HG03558 (cell line): Measurements from ENCODE around the gene RPS6KA2.
"Not testable (repeated sequence)": the region's sequence is repeated elsewhere in the genome, so short reads cannot be mapped to it uniquely, and the experiment has no call there.

Source experiments
- ATAC-seq: cut with Tn5 transposase; IDR thresholded peaks from one replicate; pipeline ENCODE4 v1.9.1; 2021; ENCODE audit warnings: moderate number of reproducible peaks; ENCODE audit not compliant: unreplicated experiment; ENCODE audit errors: extremely low read depth

The RPS6KA2 gene

DNA sequence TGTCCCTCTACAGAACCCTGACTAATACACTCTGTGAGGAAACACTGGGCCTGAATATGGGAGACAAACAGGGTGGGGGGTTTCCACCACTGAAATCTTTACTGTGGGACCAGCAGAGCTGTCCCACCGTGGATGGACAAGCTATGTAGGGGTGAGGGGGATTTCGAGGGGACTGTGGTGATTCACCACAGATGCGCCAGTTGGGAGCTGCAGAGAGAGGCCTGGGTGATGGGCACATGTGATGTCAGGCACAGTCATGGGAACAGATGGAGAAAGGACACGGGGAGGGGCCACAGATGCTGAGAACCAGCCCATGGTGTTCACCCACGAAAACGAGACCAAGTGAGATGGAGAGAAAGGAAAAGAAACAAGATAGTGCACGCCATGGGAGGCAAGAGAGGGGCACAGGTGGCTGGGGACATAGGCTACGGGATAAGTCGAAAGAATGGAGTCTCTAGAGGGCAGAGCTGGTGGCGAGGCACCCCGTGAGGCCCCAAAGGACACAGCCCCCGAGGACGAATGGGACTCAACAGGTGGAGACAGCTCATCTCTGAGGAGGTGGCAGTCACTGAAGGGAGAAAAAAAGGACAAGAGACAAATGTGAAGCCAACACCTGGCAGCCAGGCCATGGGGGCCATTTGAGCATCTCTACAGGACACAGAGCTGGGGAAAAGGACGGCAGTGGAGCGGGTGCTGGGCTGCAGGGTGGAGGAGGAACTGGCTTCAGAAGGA, 30.1 kb downstream of the RPS6KA2 start:
- ATAC-seq = no peak

DNA sequence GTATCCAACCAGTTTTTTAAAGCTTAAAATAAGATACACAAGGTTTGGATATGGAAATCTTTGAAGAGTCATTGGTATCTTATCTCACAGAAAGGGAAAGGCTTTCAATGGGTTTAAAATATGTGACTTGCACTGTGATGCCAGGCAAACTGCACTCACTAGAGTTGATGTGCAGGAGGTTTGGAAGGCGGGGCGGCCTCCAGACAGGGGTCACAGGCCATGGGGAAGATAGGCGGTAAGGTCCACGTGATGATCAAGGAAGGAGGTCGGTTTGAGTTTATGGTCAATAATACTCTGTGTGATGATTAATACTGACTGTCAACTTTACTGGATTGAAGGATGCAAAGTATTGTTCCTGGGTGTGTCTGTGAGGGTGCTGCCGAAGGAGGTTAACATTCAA, 31.1 kb downstream of the RPS6KA2 start:
- ATAC-seq = no peak

DNA sequence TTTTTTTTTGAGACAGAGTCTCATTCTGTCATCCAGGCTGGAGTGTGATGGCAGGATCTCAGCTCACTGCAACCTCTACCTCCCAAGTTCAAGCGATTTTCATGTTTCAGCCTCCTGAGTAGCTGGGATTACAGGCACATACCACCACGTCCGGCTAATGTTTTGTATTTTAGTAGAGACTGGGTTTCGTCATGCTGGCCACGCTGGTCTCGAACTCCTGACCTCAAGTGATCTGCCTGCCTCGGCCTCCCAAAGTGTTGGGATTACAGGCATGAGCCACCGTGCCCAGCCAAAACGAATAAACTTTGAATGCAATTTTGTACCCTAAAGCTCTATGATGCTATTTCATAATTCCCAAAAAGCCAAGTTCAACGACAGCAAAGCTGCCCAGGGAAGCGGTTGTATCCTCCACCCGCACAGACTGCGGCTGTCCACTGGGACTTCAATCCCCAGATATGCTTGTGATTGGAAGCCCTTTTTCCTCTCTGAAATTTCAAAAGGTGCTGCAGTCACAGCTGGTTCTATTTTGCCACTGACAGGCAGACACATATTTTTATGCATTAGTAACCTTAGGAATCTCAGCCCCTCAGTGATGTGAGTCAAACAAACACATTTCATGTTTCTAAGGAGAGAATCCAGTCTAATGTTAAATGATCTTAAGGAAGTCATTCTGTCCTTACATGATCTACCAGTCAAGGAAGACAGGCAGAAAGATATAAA, 31.8 kb downstream of the RPS6KA2 start:
- ATAC-seq = no peak

DNA sequence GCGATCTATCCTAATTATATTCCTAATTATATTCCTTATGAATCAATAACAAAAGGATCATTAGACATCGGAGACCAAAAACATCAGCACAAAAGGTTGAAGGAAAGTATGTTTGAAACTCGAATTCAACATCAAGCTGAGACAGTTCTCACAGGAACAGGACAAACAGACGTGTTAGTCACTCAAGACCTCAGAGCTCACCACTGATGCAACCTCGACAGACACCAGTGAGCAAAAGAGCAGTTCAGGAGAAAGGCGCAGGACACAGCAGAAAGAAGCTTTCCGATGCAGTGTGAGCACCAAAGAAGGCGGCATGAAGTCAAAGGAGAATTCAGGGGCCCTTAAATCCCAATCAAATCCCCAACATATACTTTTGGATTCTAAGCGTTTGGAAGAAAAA, 34.2 kb downstream of the RPS6KA2 start:
- no peak for ATAC-seq

DNA sequence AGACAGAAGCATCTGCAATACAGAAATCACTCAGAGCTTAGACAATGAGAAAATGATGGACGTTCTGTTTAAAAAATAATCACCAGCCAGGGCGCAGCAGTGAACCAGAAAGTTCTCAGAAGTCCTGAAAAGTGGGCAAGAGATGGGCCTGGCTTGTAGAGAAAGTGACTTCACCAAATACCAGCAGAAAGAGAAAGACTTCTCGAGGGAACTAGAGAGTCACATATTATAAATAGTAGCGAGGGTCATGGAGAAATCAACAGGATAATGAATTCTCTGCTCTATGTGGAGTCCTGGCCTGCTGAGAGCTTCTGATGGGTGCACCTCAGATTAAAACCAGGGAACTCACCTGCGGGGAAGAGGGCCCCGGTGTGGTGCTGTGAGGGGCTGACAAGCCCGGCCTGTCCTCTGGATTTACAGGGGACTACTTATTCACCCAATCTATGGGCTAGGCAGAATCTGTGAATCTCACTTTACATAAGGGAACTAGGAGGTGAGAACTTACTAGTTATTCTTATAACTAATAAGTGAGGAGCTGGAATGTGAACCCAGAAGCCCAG, 35.0 kb downstream of the RPS6KA2 start:
- no peak for ATAC-seq

DNA sequence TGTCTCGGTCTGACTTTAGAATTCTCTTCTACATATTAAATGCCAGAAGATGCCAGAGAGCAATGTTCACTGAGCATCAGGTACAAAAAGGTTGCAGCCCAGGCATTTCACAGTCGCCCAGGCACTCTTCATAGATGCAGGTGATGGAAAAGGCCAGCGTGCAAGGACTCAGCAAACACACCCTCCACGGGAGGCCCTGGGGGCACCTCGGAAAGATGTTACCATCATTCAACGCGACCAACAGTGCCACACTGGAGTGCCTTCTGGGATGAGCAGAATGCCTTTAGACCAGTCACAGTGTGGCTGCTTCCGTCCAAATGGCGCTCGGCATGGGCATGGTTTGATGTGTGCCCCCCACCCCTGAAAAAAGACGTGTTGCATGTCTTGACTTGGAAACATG, 36.0 kb downstream of the RPS6KA2 start:
- no peak for ATAC-seq

DNA sequence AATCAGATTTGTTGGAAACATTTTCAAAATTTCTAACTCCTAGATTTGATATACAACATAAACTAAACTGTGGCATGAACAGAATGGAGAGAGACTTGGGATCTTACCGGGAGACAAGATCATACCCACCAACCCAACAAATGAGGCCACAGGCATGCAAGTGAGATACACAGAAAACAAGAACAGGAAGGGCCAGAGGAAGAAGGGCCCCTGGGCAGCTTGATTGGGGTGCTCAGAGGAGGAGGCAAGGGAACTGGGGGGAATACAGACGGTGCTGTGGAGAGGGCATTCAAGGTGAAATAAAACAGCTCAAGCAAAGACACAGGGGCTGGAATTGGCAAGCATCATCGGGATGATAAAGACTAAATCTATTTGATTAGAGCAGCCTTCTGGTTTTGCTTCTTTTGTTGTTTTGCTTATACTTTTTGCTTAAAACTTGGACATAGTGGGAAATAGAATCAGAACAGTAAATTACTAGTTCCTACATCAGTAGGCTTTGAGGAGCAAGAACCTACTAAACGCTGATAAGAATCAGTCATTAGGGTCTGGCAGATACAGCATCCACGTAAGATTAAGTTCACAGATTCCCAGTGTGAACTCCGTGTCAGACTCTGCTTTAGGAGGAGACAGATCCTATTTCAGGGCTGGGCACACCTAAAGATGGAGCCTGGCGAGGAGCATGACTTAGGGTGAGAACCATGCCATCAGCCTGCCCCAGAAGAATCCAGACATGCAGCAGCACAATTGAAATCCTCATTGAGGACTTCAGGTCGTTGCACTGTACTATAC, 37.1 kb downstream of the RPS6KA2 start:
- ATAC-seq = no peak

DNA sequence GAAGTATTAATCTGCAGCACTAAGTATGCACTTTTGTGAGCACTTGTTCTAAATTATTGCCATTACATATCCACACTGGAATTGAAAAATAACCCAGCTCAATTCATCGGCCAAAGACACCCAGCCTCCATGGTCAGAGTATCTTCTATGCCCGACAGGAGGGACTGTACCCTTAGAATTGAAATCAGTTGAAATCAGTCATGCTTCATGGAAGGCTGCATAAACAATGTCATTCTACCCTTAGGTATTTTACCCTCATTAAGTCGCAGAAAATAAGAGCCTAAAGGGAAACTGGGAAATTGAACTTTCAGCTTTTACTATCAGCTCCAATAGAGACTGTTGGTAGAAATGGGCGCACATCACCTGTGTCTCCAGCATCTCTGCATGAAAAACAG, 37.7 kb downstream of the RPS6KA2 start:
- no peak for ATAC-seq

DNA sequence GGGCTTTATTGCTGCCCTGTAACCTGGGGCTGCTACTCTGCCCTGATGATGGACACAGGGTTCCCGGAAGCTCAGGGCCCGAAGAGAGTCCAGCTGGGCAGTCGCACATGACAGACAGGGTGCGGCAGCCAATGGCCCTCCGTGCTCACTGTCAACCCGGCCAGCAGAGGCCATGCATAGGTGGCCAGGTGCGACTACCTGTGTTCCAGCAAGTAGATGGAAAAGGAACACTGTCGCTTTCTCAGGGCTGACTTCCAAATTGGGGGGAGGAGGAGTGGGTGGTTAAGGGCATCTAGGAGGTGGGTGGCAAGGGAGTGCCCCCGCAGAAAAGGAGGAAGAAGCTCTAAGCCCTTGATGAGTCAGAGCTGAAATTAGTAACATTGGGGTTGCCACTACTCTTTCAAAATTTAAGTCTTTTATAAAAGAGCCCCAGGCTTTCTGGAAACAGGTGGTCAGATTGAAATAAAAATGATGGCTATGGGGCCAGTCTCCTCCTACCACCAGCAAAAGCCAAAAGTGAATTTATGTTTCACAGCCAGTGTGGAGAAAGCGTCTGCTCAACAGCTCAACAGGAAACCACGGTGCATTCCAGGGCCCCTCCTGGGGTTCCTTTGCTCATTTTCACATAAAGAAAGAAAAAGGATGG, 38.2 kb downstream of the RPS6KA2 start:
- ATAC-seq = no peak

DNA sequence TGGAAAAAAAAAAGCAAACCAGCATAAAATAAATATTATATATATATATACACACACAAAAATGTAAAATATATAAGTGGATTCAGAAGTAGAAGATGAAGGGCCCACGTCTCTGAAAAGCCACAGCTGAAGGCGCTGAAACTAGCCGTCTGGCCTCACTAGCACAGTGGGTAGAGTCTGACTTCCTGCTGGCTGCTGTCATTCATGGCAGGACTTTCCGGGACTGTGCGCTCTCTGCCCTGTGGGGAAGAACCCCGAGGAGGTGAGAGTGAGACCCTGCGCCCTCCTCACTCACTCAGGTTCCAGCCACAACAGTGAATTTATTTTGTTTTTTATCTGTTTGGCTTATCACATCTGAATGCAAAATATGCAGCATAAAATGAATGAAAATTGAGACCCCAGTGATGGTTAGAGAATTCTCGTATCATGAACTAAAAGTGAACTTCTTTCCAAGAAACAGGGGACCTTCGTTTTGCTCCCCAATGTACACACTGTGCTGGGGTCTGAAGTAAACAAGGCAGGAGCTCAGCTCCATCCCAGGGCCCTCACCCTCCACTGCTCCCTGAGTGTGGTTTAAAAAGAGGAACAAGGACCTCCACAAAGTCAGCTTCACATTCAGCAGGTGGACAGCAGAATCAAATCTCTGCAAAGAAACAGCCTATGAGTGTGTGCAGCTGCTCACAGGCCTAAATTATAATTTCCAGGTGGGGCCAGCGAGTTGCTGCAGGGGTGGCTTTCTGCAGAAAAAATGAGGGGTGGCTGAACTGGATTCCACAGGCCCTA, 39.2 kb downstream of the RPS6KA2 start:
- ATAC-seq = peak; percentile 61

DNA sequence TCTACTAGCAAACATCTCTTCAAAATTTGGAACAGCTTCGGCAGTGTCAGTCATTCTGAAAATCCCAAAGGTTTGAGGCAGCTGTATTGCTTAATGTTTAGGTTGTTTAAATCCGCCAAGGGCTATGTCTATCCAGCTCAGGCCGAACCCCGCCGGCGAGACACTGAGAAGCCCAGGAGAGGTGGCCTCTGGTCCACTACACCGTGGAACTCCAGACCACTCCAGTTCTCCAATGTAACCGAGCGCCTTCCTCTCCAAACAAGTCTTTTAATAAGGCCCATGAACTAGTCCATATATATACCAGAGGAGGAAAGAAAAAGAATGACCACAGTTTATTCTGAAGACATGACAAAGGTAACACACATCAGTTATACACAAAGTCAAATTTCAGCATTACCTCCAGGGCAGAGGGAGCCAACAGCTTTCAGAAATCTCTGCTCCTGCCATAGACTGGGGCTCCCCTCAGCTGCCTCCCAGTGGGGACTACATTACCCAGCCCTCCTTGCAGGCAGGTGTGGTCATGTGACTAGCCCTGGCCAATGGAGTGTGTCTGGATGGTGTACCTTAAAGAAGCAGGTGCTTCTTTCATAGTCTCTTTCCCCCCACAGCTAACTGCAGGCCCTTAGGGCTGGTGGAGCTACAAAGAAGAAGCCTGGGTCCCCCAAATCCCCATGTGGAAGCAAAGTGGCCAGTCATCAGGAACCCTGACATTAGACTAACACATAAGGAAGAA, 40.5 kb downstream of the RPS6KA2 start, which contains the start of gene RAMACL:
Gene RAMACL (minus strand): TSS at position 255 of the 733 bp plus-strand sequence. CDS start 201 bp downstream, at position 54.
- ATAC-seq = peak; percentile 58

DNA sequence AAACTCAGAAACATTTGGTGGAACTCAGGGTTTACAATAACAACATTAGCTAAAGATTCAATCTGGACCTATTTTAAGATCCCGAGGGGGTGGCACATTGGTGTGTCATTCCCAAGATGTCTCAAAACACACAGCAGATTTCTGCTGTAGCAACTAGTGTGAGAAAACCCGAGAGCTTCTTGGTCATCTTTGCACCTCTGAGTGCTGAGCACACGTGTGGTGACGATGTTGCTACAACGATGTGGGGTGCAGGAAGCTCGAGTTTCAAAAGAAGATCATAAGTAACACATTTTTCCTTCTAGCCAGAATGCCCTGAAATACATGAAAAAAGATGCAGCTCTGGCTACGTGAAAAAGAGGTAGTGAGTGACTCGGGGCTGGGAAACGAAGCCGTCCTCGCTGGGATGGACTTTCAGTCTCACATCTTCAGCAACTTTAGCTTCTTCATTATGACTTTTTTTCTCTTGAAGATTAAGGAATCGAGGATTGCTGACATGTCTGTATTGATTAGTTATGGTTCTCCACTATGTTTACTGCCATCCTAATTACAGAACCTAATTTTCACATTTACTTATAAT, 42.1 kb downstream of the RPS6KA2 start:
- ATAC-seq = no peak

DNA sequence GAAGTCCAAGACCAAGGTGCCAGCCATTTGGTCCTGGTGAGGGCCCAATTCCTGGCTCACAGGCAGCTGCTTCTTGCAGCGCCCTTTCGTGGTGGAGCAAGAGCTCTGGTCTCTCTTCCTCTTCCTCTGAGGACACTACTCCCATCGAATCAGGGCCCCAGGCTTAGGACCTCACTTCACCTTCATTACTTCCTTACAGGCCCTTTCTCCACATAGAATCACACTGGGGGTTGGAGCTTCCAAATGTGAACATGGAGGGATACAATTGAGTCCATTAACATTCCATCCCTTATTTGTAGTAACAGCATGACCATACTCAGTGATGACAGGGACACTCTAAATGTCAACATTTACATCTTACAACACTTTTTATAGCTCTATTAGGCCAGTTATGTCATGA, 42.9 kb downstream of the RPS6KA2 start:
- no peak for ATAC-seq

DNA sequence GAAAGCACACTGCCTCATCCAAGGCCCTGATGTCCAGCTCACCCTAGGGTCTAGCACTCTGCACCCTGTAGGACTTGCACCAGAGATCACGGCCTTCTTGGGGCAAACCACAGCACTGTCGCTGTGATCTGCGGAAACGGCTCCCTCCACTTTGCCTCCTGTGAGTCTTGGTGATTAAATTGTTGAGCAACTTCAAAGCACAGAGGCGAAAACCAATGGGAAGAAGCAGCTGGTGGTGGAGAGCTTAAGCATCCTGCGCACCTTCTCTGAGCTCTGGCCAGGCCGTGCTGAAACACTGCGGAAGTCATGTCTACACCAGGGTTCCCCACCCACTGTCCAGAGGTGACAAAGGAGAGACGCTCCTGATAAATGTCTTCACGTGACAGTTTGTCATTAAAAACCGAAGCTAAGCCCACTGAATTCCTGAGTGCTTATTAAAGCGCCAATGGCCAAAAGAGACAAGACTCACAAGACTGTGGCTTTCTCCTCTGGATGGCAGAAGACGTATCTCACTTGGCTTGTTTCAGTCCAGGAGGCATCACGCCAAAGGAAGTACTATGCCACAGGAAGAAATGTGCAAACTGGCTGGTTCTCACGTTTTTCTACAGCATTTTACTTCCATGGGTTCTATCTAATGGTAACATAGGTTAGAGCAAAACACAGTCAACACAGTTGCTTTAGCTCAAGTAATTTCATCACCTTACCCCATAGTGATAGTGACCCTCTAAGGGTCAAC, 43.7 kb downstream of the RPS6KA2 start:
- ATAC-seq = no peak

DNA sequence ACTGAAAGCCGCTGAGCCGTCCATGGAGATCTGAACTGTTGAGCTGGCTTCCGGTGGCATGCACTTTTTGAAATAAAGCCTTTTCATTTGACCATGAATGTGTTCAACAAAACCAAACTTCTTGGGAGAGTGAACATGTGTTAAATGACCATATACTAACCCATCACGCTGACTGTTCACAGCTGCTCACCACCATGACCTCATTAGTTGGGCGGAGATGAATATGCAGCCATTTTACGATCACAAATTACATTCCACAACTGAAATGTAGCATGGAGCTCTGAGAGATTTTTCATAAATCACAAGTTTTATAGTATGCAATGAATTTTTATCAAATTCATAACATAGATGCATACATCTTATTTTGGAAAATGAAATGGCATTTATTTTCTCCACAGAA, 44.8 kb downstream of the RPS6KA2 start:
- ATAC-seq = no peak

DNA sequence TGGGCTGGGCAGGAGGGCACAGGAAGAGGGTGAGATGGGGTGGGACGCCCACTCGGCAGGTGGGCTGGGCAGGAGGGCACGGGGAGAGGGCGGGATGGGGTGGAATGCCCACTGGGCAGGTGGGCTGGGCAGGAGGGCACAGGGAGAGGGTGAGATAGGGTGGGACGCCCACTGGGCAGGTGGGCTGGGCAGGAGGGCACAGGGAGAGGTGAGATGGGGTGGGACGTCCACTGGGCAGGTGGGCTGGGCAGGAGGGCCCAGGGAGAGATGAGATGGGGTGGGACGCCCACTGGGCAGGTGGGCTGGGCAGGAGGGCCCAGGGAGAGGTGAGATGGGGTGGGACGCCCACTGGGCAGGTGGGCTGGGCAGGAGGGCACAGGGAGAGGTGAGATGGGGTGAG, 45.2 kb downstream of the RPS6KA2 start:
- not testable (repeated sequence) for ATAC-seq

DNA sequence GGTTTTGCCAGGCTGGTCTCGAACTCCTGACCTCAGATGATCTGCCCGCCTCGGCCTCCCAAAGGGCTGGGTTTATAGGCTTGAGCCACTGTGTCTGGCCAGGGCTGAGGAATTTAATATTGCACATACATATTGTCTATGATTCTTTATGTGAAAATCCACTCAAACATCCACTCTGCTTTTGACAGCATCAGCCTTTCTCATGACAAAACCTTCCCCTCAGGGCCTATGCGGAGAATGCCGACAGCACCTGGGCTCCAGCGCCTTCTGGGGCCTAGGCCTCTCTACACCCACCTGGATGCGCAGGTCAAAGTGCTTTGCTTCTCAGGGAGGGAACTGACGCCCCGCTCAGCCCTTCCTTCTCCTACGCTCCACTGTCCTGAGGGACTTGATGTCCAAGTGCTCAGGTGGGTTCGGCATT, 46.0 kb downstream of the RPS6KA2 start:
- no peak for ATAC-seq
